IMR-90 (cell line): Measurements from ENCODE around the gene TTC28. TPM values are rescaled to one million over a fixed set of nuclear protein-coding genes. Genes with fewer than 3 reads are reported as not detected.

Source experiments
- ATAC-seq: fragments of 200-7000 bp; cut with Tn5 transposase; 2 replicates; pipeline ENCODE4 v1.9.1; 2020; ENCODE audit warnings: low read depth, mild to moderate bottlenecking, moderate library complexity
- BruUV-seq: library from RNA; stranded (reverse); fragments of 400-500 nt; replicated peaks from 2 replicates; lab custom pipeline; 2021; lab: Mats Ljungman, UMichigan
- CTCF ChIA-PET: fragments of 300-600 bp; formaldehyde crosslinking; extraction: SDS; loops from one replicate; lab custom pipeline; 2021; ENCODE audit warnings: antibody characterized with exemption; lab: Yijun Ruan, JAX
- POLR2A ChIA-PET: fragments of 300-600 bp; sonication (Branson Sonifier 250); formaldehyde crosslinking; loops from one replicate; lab custom pipeline; 2022; ENCODE audit warnings: antibody characterized with exemption; ENCODE audit not compliant: unreplicated experiment; lab: Charles Lee
- DNase-seq: peaks from one replicate; pipeline ENCODE4 v3.0.0; 2013
- H2AFZ ChIP-seq: replicated peaks from 2 replicates; pipeline ENCODE3; 2013; ENCODE audit warnings: low read length, mild to moderate bottlenecking; ENCODE audit not compliant: poor library complexity
- H2AK5ac ChIP-seq: 2 replicates; pipeline ENCODE4 v1.6.1; 2013; ENCODE audit warnings: low read depth, low read length, inconsistent platforms
- H2AK9ac ChIP-seq: replicated peaks from 2 replicates; pipeline ENCODE3; 2013; ENCODE audit warnings: mild to moderate bottlenecking, low read depth, low read length, moderate library complexity; ENCODE audit not compliant: poor library complexity
- H2BK120ac ChIP-seq: 2 replicates; pipeline ENCODE4 v1.6.1; 2013; ENCODE audit warnings: low read depth, low read length, inconsistent platforms
- H2BK15ac ChIP-seq: 3 replicates; pipeline ENCODE4 v1.6.1; 2013; ENCODE audit warnings: low read depth, low read length, inconsistent platforms
- H2BK20ac ChIP-seq: 2 replicates; pipeline ENCODE4 v1.6.1; 2013; ENCODE audit warnings: low read depth, mild to moderate bottlenecking, inconsistent platforms, low read length, moderate library complexity
- H2BK5ac ChIP-seq: 2 replicates; pipeline ENCODE4 v1.6.1; 2013; ENCODE audit warnings: mild to moderate bottlenecking, low read depth, low read length, inconsistent platforms; ENCODE audit not compliant: poor library complexity, severe bottlenecking
- H3K14ac ChIP-seq: replicated peaks from 2 replicates; pipeline ENCODE4 v1.6.1; 2013; ENCODE audit warnings: low read depth, low read length, inconsistent platforms
- H3K18ac ChIP-seq: 2 replicates; pipeline ENCODE4 v1.6.1; 2013; ENCODE audit warnings: low read depth, low read length, control low read depth
- H3K23ac ChIP-seq: 2 replicates; pipeline ENCODE4 v1.6.1; 2013; ENCODE audit warnings: low read depth, low read length, inconsistent platforms
- H3K27ac ChIP-seq: 2 replicates; pipeline ENCODE4 v1.5.1; 2013; ENCODE audit warnings: mild to moderate bottlenecking, control low read depth, low read length; ENCODE audit not compliant: insufficient read depth
- H3K27me3 ChIP-seq: 2 replicates; pipeline ENCODE4 v1.6.1; 2013; ENCODE audit warnings: low read length; ENCODE audit not compliant: control insufficient read depth, insufficient read depth
- H3K36me3 ChIP-seq: 2 replicates; pipeline ENCODE4 v1.6.1; 2013; ENCODE audit warnings: low read length, mixed read lengths; ENCODE audit not compliant: control insufficient read depth, insufficient read depth
- H3K4ac ChIP-seq: 2 replicates; pipeline ENCODE4 v1.6.1; 2013; ENCODE audit warnings: low read depth, low read length, inconsistent platforms
- H3K4me1 ChIP-seq: 2 replicates; pipeline ENCODE4 v1.6.1; 2013; ENCODE audit warnings: low read length, mixed read lengths; ENCODE audit not compliant: control insufficient read depth, insufficient read depth
- H3K4me2 ChIP-seq: 2 replicates; pipeline ENCODE4 v1.6.1; 2013; ENCODE audit warnings: low read depth, mild to moderate bottlenecking, control low read depth, low read length, moderate library complexity
- H3K4me3 ChIP-seq: 2 replicates; pipeline ENCODE4 v1.5.1; 2013; ENCODE audit warnings: low read depth, mild to moderate bottlenecking, control low read depth, low read length, moderate library complexity; ENCODE audit not compliant: insufficient read depth
- H3K56ac ChIP-seq: 2 replicates; pipeline ENCODE4 v1.6.1; 2013; ENCODE audit warnings: low read length, inconsistent platforms; ENCODE audit not compliant: insufficient read depth; ENCODE audit errors: extremely low read depth
- H3K79me1 ChIP-seq, 2 experiments: 2 replicates each; pipeline ENCODE4 v1.6.1; 2013; ENCODE audit warnings: low read length in 2 of 2, inconsistent platforms in 1 of 2, low read depth in 1 of 2
- H3K9ac ChIP-seq: 2 replicates; pipeline ENCODE4 v1.6.1; 2013; ENCODE audit warnings: low read depth, low read length, control low read depth
- H3K9me1 ChIP-seq: 2 replicates; pipeline ENCODE4 v1.6.1; 2013; ENCODE audit warnings: low read length, inconsistent platforms; ENCODE audit not compliant: insufficient read depth
- H3K9me3 ChIP-seq: 2 replicates; pipeline ENCODE4 v1.6.1; 2013; ENCODE audit warnings: low read length; ENCODE audit not compliant: control insufficient read depth, insufficient read depth
- H4K20me1 ChIP-seq: 2 replicates; pipeline ENCODE4 v1.6.1; 2013; ENCODE audit warnings: low read length, inconsistent platforms; ENCODE audit not compliant: insufficient read depth
- H4K5ac ChIP-seq: 2 replicates; pipeline ENCODE4 v1.6.1; 2013; ENCODE audit warnings: mild to moderate bottlenecking, low read depth, low read length, control low read depth
- H4K8ac ChIP-seq, 2 experiments: 2 replicates each; pipeline ENCODE4 v1.6.1; 2013; ENCODE audit warnings: low read depth in 2 of 2, low read length in 2 of 2, control low read depth in 1 of 2, inconsistent platforms in 1 of 2
- H4K91ac ChIP-seq: 2 replicates; pipeline ENCODE4 v1.6.1; 2013; ENCODE audit warnings: low read depth, low read length, inconsistent platforms; ENCODE audit not compliant: insufficient read depth
- MAZ ChIP-seq: IDR thresholded peaks from 2 replicates; pipeline ENCODE4 v1.6.1; 2012; ENCODE audit warnings: low read depth, mild to moderate bottlenecking, low read length, improper control_type of control experiment, moderate library complexity, borderline replicate concordance
- NFE2L2 ChIP-seq: fragments of 150-350 bp; IDR thresholded peaks from 2 replicates; pipeline ENCODE4 v1.6.1; 2016; ENCODE audit warnings: low read depth, mild to moderate bottlenecking, low read length
- RAD21 ChIP-seq: IDR thresholded peaks from 2 replicates; pipeline ENCODE4 v1.6.1; 2012; ENCODE audit warnings: low read length, improper control_type of control experiment
- WGBS, 2 experiments: methylation state at CpG; one replicate each; pipeline versions ENCODE4 v1.1.5 to v1.1.7; 2013; ENCODE audit warnings: missing lambda C conversion rate in 2 of 2; ENCODE audit not compliant: insufficient read length in 1 of 2; ENCODE audit errors: extremely low coverage in 2 of 2; 5-methylcytosine and 5-hydroxymethylcytosine counted together
- dilution Hi-C: fragments of 300-500 bp; cut with HindIII; formaldehyde crosslinking; loops from one replicate; pipeline ENCODE4 v1.14.3; 2018; ENCODE audit warnings: low sequenced_read_pairs; ENCODE audit not compliant: unreplicated experiment
- in situ Hi-C: fragments of 300-500 bp; cut with MboI; formaldehyde crosslinking; loops from 3 replicates; pipeline ENCODE4 v1.14.3; 2019; ENCODE audit warnings: low sequenced_read_pairs, inconsistent platforms, mixed read lengths
- intact Hi-C: fragments of 100-400 bp; cut with micrococcal nuclease; formaldehyde crosslinking; loops from 2 replicates; pipeline ENCODE4 v1.10.0; 2022
- polyA plus RNA-seq, 3 experiments: library from polyadenylated mRNA; depleted of rRNA; stranded (reverse); fragments of >200 nt; gene quantifications; 2 replicates each; pipeline ENCODE4 v1.2.3, GENCODE V29; 2012; ENCODE audit warnings: low replicate concordance in 1 of 3
- total RNA-seq: library from RNA; depleted of rRNA; stranded (reverse); fragments of >200 nt; gene quantifications from 2 replicates; pipeline ENCODE4 v1.2.3, GENCODE V29; 2012
- TF ChIP-seq, protein P1 (sequence below): fragments of 150-350 bp; IDR thresholded peaks from 2 replicates; pipeline ENCODE4 v1.6.1; 2016; ENCODE audit warnings: low read depth, mild to moderate bottlenecking, low read length, moderate library complexity, borderline replicate concordance
- TF ChIP-seq, protein P2 (sequence below): fragments of 150-350 bp; IDR thresholded peaks from 2 replicates; pipeline ENCODE4 v1.6.1; 2017; ENCODE audit warnings: mild to moderate bottlenecking, antibody characterized with exemption, low read length, low read depth

TTC28 gene
- total and polyA plus RNA-seq, 2 of the 4 experiments (the other 2 are of a cell fraction) = 5.6 to 13.3 TPM

DNA sequence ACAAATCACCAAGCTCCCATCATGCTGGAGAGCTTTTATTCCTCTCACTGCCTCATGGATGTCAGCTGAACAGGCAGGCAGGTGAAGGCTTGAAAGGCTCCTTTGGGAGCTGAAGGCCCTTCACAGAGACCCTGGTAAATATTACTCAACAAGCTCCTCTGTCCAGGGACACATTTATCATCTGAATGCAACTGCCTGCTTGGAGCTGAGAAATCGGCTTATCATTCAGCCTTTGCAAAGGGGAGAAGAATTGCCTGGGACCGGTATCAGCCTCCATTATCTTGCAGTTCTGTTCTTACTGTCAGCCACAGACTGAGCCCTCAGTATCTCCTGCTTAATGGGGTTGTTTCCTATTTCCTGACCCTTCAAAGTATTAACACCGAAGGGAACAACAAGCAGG is 646.8 kb downstream of the TTC28 start (continued):
- TF ChIP-seq, protein P1, sequence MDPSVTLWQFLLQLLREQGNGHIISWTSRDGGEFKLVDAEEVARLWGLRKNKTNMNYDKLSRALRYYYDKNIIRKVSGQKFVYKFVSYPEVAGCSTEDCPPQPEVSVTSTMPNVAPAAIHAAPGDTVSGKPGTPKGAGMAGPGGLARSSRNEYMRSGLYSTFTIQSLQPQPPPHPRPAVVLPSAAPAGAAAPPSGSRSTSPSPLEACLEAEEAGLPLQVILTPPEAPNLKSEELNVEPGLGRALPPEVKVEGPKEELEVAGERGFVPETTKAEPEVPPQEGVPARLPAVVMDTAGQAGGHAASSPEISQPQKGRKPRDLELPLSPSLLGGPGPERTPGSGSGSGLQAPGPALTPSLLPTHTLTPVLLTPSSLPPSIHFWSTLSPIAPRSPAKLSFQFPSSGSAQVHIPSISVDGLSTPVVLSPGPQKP = no peak

DNA sequence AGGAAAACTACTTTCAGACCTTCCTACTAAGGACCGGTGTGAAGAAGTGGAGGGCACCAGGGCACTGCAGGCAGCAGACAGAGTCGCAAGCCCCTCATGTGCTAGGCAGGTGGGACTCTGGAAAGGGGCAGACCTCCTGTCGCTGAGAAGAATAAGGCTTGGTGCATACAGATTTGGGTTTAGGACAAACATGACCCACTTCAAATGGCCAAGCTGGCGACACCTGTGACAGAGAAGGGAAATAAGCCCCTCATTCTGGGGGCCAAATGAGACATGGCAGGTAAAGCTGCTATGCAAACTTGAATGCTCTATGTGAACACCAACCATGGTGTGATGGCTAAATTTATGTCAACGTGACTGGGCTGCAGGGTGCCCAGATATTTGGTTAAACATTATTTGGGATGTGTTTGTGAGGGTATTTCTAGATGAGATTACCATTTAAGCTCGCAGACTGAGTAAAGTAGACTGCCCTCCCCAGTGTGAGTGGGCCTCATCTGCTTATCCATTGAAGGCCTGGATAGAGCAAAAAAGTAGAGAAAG is 648.2 kb downstream of the TTC28 start:
- Histone ChIP-seq H3K56ac (no peak overlapping the region), H2BK5ac (no peak overlapping the region), H2BK120ac (no peak overlapping the region), H3K14ac (no peak overlapping the region), H3K4me1 (peaks cover 23% of the 10 kb centered on the region), H3K4ac (no peak overlapping the region), H3K4me3 (no peak overlapping the region), H3K23ac (no peak overlapping the region), H2AFZ (no peak overlapping the region), H3K27ac (no peak overlapping the region), H4K8ac (no peak overlapping the region), H3K4me2 (no peak overlapping the region), H3K79me1 (peaks cover 0 to 4% of the 10 kb centered on the region in 2 experiments; a peak in 1 of 4 replicates), H3K36me3 (peaks cover 19% of the 10 kb centered on the region), H3K9me3 (no peaks in the 10 kb centered on the region), H2BK15ac (no peak overlapping the region), H2AK9ac (no peak overlapping the region), H3K9me1 (peaks cover 15% of the 10 kb centered on the region), H2BK20ac (no peak overlapping the region), H4K91ac (no peak overlapping the region), H4K20me1 (peaks cover 12% of the 10 kb centered on the region), H3K27me3 (no peaks in the 10 kb centered on the region), H4K5ac (no peak overlapping the region), H3K9ac (no peak overlapping the region), H2AK5ac (no peak overlapping the region), H3K18ac (no peak overlapping the region)
- in situ Hi-C loops (no loop called here), intact Hi-C loops (no loop called here), dilution Hi-C loops (no loop called here)
- BruUV-seq = no TSS peak
- DNase-seq = no peak
- CTCF ChIA-PET = no interaction called here
- ATAC-seq = no peak
- 100% methylated on average over 2 of the region's 6 CpGs; no CpG with 5 or more reads in 1 of the 2 experiments for WGBS, 2 experiments
- TF ChIP-seq NFE2L2 (no peak), MAZ (no peak), RAD21 (no peak)
- TF ChIP-seq, protein P2, sequence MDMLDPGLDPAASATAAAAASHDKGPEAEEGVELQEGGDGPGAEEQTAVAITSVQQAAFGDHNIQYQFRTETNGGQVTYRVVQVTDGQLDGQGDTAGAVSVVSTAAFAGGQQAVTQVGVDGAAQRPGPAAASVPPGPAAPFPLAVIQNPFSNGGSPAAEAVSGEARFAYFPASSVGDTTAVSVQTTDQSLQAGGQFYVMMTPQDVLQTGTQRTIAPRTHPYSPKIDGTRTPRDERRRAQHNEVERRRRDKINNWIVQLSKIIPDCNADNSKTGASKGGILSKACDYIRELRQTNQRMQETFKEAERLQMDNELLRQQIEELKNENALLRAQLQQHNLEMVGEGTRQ = no peak
- POLR2A ChIA-PET = no interaction called here
